Measurements from ENCODE around the gene LCN6.

The LCN6 gene

GRCh38 chr9:136744773-136745172 is 3.6 kb downstream of the LCN6 start:
- no peak for DNase-seq (ENCODE audit: low read depth, low spot score)

- no peak for DNase-seq (ENCODE audit: low read depth, low spot score)
Measured at GRCh38 chr9:136743639-136744211, 4.6 kb downstream of the LCN6 start.

GRCh38 chr9:136742591-136743391 is 5.5 kb downstream of the LCN6 start, which contains the start of gene LCN10:
Gene LCN10 (minus strand): TSS chr9:136742940. CDS start chr9:136742903, 37 bp downstream.
- no peak for DNase-seq (ENCODE audit: low read depth, low spot score)

GRCh38 chr9:136741883-136742571 is 6.3 kb downstream of the LCN6 start:
- no peak for DNase-seq (ENCODE audit: low read depth, low spot score)

GRCh38 chr9:136740971-136741882 is 7.1 kb downstream of the LCN6 start:
- DNase-seq (ENCODE audit: low read depth, low spot score): no peak

- no peak for DNase-seq (ENCODE audit: low read depth, low spot score)
Measured at GRCh38 chr9:136740491-136740890, 7.8 kb downstream of the LCN6 start.

- no peak for DNase-seq (ENCODE audit: low read depth, low spot score)
Measured at GRCh38 chr9:136740069-136740468, 8.3 kb downstream of the LCN6 start.

GRCh38 chr9:136739509-136739908 is 8.8 kb downstream of the LCN6 start:
- DNase-seq (ENCODE audit: low read depth, low spot score): no peak

- DNase-seq (ENCODE audit: low read depth, low spot score): no peak
Measured at GRCh38 chr9:136738960-136739359, 9.4 kb downstream of the LCN6 start.

GRCh38 chr9:136735812-136736480 is 12.4 kb downstream of the LCN6 start:
- no peak for DNase-seq (ENCODE audit: low read depth, low spot score)

GRCh38 chr9:136734837-136735496 is 13.4 kb downstream of the LCN6 start:
- DNase-seq (ENCODE audit: low read depth, low spot score): no peak

- DNase-seq (ENCODE audit: low read depth, low spot score): no peak
Measured at GRCh38 chr9:136733611-136734010, 14.7 kb downstream of the LCN6 start.

- no peak for DNase-seq (ENCODE audit: low read depth, low spot score)
Measured at GRCh38 chr9:136732444-136733178, 15.7 kb downstream of the LCN6 start.

- DNase-seq (ENCODE audit: low read depth, low spot score): no peak
Measured at GRCh38 chr9:136729926-136730325, 18.4 kb downstream of the LCN6 start.

GRCh38 chr9:136729144-136729543 is 19.2 kb downstream of the LCN6 start:
- no peak for DNase-seq (ENCODE audit: low read depth, low spot score)

- DNase-seq (ENCODE audit: low read depth, low spot score): peak; percentile 64
Measured at GRCh38 chr9:136728548-136729123, 19.7 kb downstream of the LCN6 start.

GRCh38 chr9:136728080-136728547 is 20.2 kb downstream of the LCN6 start:
- peak; percentile 96 for DNase-seq (ENCODE audit: low read depth, low spot score)

- peak; percentile 51 for DNase-seq (ENCODE audit: low read depth, low spot score)
Measured at GRCh38 chr9:136726631-136727191, 21.6 kb downstream of the LCN6 start.

- no peak for DNase-seq (ENCODE audit: low read depth, low spot score)
Measured at GRCh38 chr9:136726118-136726517, 22.2 kb downstream of the LCN6 start.
